ENCODE measurements around the gene KTN1.

DNA sequence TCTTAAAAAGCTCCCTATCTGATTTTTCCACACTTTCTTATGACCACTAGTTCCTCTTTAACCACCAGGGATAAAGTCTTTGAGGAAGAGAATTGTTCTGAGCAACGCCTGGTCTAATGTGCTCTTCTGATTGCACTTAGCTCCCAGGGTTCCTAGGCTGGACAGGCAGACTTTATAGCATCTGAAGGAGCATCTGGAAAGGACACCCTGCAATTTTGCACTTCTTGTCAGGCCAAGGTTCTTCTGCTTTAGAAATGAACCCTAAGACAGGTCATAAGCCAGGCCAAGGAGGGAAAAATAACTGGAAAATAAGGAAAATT is 126.3 kb downstream of the KTN1 start:
- TF ChIP-seq CTCF (IDR thresholded peaks at IDR 0.05) (no peak), POLR2A (IDR thresholded peaks at IDR 0.05) (no peak), EP300 (IDR thresholded peaks at IDR 0.05) (no peak)

All from tibial nerve (tissue), 4 donors.